Liver (tissue), 9 donors: ENCODE results near the gene RAB5A. TPM values are rescaled to one million over a fixed set of nuclear protein-coding genes. Genes with fewer than 3 reads are reported as not detected.
"Not testable (repeated sequence)": the region's sequence is repeated elsewhere in the genome, so short reads cannot be mapped to it uniquely, and the experiment has no call there.

Experiments
- DNase-seq: peaks from one replicate; pipeline ENCODE4 v3.0.0-alpha.2; 2017; ENCODE audit warnings: low spot score
- H3K27ac ChIP-seq, 2 donors: one replicate each; pipeline ENCODE4 v1.7.0; 2013; ENCODE audit warnings: inconsistent platforms in 2 of 2, low read length in 2 of 2, control low read depth in 1 of 2, low read depth in 1 of 2, mild to moderate bottlenecking in 1 of 2
- H3K27me3 ChIP-seq, 4 donors: one replicate each; pipeline versions ENCODE4 v1.6.1 to v1.7.0; 2013; ENCODE audit warnings: low read length in 3 of 4, inconsistent platforms in 1 of 4, mild to moderate bottlenecking in 1 of 4, moderate library complexity in 1 of 4; ENCODE audit not compliant: control insufficient read depth in 4 of 4, insufficient read depth in 4 of 4
- H3K36me3 ChIP-seq, 4 donors: one replicate each; pipeline versions ENCODE4 v1.6.1 to v1.7.0; 2013; ENCODE audit warnings: low read length in 3 of 4, mild to moderate bottlenecking in 3 of 4, low read depth in 1 of 4, moderate library complexity in 1 of 4; ENCODE audit not compliant: control insufficient read depth in 4 of 4, insufficient read depth in 3 of 4
- H3K4me1 ChIP-seq, 4 donors: one replicate each; pipeline versions ENCODE4 v1.6.1 to v1.7.0; 2013; ENCODE audit warnings: low read length in 3 of 4, mild to moderate bottlenecking in 3 of 4, moderate library complexity in 1 of 4; ENCODE audit not compliant: control insufficient read depth in 4 of 4, insufficient read depth in 4 of 4
- H3K4me3 ChIP-seq, 3 donors: one replicate each; pipeline versions ENCODE4 v1.6.1 to v1.7.0; 2013; ENCODE audit warnings: low read length in 3 of 3, control low read depth in 1 of 3, low read depth in 1 of 3, mild to moderate bottlenecking in 1 of 3
- H3K9ac ChIP-seq, 2 donors: one replicate each; pipeline ENCODE4 v1.7.0; 2013; ENCODE audit warnings: low read length in 2 of 2, mild to moderate bottlenecking in 2 of 2, moderate library complexity in 2 of 2, control low read depth in 1 of 2, low read depth in 1 of 2
- H3K9me3 ChIP-seq, 4 donors: one replicate each; pipeline versions ENCODE4 v1.6.1 to v1.7.0; 2013; ENCODE audit warnings: low read length in 3 of 4; ENCODE audit not compliant: control insufficient read depth in 4 of 4
- FOXA1 ChIP-seq: IDR thresholded peaks from 2 replicates; pipeline ENCODE4 v1.6.1; 2016; ENCODE audit warnings: antibody characterized with exemption
- FOXA2 ChIP-seq: IDR thresholded peaks from 2 replicates; pipeline ENCODE4 v1.6.1; 2016; ENCODE audit warnings: antibody characterized with exemption
- GABPA ChIP-seq, 2 donors: IDR thresholded peaks in 1 of 2; conservative IDR thresholded peaks in 1 of 2; 2 replicates each; pipeline ENCODE4 v1.6.1; 2016; ENCODE audit warnings: antibody characterized with exemption in 2 of 2, mild to moderate bottlenecking in 1 of 2, moderate library complexity in 1 of 2
- HNF4A ChIP-seq, 2 donors: conservative IDR thresholded peaks; 2 replicates each; pipeline ENCODE4 v1.6.1; 2016; ENCODE audit warnings: antibody characterized with exemption in 2 of 2, mild to moderate bottlenecking in 2 of 2
- JUND ChIP-seq, 2 donors: IDR thresholded peaks; 2 replicates each; pipeline ENCODE4 v1.6.1; 2016; ENCODE audit warnings: antibody characterized with exemption in 2 of 2
- NR2F2 ChIP-seq: IDR thresholded peaks from 2 replicates; pipeline ENCODE4 v1.6.1; 2016; ENCODE audit warnings: antibody characterized with exemption
- RAD21 ChIP-seq, 2 donors: IDR thresholded peaks; 2 replicates each; pipeline ENCODE4 v1.6.1; 2016; ENCODE audit warnings: antibody characterized with exemption in 2 of 2, mild to moderate bottlenecking in 2 of 2
- RXRA ChIP-seq, 2 donors: IDR thresholded peaks; 2 replicates each; pipeline ENCODE4 v1.6.1; 2017 to 2018; ENCODE audit warnings: antibody characterized with exemption in 2 of 2, mild to moderate bottlenecking in 1 of 2
- SP1 ChIP-seq: IDR thresholded peaks from 2 replicates; pipeline ENCODE4 v1.6.1; 2018; ENCODE audit warnings: antibody characterized with exemption, mild to moderate bottlenecking
- TAF1 ChIP-seq: conservative IDR thresholded peaks from 2 replicates; pipeline ENCODE4 v1.6.1; 2016; ENCODE audit warnings: antibody characterized with exemption, mild to moderate bottlenecking
- YY1 ChIP-seq: IDR thresholded peaks from 2 replicates; pipeline ENCODE4 v1.6.1; 2016; ENCODE audit warnings: antibody characterized with exemption, mild to moderate bottlenecking
- WGBS: extraction: QIAGEN DNeasy Blood & Tissue Kit; methylation state at CpG from one replicate; pipeline ENCODE4 v1.1.7; 2013; 5-methylcytosine and 5-hydroxymethylcytosine counted together
- polyA plus RNA-seq, 2 donors: library from polyadenylated mRNA; stranded (reverse) in 1 of 2; unstranded in 1 of 2; fragments of 200-250 nt in 1 of 2; fragments of >200 nt in 1 of 2; fragmentation: Nextera tagmentation in 1 of 2; extraction: Ambion mirVana in 1 of 2; gene quantifications; one replicate each; pipeline versions ENCODE4 v1.2.1 to v1.2.3, GENCODE V29; 2013 to 2015
- total RNA-seq, 2 donors: library from RNA; depleted of rRNA; stranded (reverse); fragments of >200 nt; gene quantifications; one replicate each; pipeline ENCODE4 v1.2.3, GENCODE V29; 2014
- TF ChIP-seq, protein P1 (sequence below): IDR thresholded peaks from 2 replicates; pipeline ENCODE4 v1.6.1; 2016; ENCODE audit warnings: antibody characterized with exemption
- TF ChIP-seq, protein P2 (sequence below): IDR thresholded peaks from 2 replicates; pipeline ENCODE4 v1.6.1; 2016; ENCODE audit warnings: antibody characterized with exemption
- TF ChIP-seq, protein P3 (sequence below): fragments of 150-350 bp; IDR thresholded peaks from 2 replicates; pipeline ENCODE4 v1.5.1; 2017; ENCODE audit warnings: improper control_type of control experiment, low read depth, low read length; ENCODE audit not compliant: missing input control
- donor health status: healthy.
- donor health status: healthy.
- donor health status: healthy.
- donor health status: healthy.
- donor health status: healthy.

Gene RAB5A
- total and polyA plus RNA-seq, 4 donors, result 15.2 to 37.9 (median 25.9) TPM

DNA sequence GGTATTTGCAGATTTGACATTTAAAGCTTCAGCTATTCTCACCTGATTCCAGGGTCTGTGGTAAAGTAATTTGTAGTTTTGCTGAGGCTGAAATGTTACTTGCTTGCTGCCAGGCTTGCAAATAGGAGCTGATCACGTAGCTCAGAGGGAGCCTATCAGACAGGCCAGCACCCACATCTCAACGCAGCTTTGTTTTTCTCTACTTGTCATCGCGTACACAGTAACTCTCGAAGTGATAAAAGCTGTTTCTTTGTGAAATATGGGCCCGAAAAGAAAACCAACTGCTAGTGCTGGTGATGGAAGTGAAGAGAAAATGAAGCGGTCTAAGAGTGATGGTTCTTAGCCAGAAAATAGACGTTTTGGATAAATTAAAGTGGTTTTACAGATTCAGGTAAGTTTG, 23.4 kb downstream of the RAB5A start (continued):
- TF ChIP-seq, protein P1, sequence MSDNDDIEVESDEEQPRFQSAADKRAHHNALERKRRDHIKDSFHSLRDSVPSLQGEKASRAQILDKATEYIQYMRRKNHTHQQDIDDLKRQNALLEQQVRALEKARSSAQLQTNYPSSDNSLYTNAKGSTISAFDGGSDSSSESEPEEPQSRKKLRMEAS, result no peak
- TF ChIP-seq HNF4A (conservative IDR thresholded peaks at IDR 0.05), result no peak
- no peak for TF ChIP-seq FOXA2
- TF ChIP-seq FOXA1, result no peak

DNA sequence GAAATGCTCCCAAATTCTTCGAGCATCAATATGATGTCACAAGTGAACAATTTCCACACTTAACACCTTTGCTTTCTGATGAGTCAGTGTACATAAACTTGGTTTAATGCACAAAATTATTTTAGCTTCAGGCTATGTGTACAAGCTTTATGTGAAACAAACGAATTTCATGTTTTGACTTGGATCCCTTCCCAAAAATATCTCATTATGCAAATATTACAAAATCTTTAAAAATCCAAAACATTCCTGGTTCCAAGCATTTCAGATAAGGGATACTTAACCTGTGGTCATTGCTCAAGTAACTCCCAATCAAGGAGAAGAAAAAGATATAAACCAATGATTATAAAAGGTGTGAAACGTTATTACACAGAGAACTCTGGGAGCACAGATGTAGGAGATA, 25.2 kb downstream of the RAB5A start:
- no peaks in the 10 kb centered on the region for H3K27me3 ChIP-seq
- 59% methylated on average over 3 of the region's 3 CpGs for WGBS
- H3K36me3 ChIP-seq, result peaks cover 1 to 24% (median 16%) of the 10 kb centered on the region in 4 donors
- DNase-seq, result no peak
- H3K4me3 ChIP-seq, result no peak overlapping the region
- no peak overlapping the region for H3K27ac ChIP-seq
- H3K9me3 ChIP-seq, result no peaks in the 10 kb centered on the region
- TF ChIP-seq HNF4A (conservative IDR thresholded peaks at IDR 0.05) (no peak), FOXA1 (no peak), TAF1 (no peak), YY1 (no peak), JUND (IDR thresholded peaks at IDR 0.05) (no peak), NR2F2 (no peak), SP1 (no peak)
- TF ChIP-seq, protein P2, sequence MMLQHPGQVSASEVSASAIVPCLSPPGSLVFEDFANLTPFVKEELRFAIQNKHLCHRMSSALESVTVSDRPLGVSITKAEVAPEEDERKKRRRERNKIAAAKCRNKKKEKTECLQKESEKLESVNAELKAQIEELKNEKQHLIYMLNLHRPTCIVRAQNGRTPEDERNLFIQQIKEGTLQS, result no peak
- TF ChIP-seq, protein P3, sequence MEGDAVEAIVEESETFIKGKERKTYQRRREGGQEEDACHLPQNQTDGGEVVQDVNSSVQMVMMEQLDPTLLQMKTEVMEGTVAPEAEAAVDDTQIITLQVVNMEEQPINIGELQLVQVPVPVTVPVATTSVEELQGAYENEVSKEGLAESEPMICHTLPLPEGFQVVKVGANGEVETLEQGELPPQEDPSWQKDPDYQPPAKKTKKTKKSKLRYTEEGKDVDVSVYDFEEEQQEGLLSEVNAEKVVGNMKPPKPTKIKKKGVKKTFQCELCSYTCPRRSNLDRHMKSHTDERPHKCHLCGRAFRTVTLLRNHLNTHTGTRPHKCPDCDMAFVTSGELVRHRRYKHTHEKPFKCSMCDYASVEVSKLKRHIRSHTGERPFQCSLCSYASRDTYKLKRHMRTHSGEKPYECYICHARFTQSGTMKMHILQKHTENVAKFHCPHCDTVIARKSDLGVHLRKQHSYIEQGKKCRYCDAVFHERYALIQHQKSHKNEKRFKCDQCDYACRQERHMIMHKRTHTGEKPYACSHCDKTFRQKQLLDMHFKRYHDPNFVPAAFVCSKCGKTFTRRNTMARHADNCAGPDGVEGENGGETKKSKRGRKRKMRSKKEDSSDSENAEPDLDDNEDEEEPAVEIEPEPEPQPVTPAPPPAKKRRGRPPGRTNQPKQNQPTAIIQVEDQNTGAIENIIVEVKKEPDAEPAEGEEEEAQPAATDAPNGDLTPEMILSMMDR, result no peak
- H3K9ac ChIP-seq, result no peak overlapping the region
- peaks cover 0 to 6% (median 4%) of the 10 kb centered on the region in 4 donors for H3K4me1 ChIP-seq

DNA sequence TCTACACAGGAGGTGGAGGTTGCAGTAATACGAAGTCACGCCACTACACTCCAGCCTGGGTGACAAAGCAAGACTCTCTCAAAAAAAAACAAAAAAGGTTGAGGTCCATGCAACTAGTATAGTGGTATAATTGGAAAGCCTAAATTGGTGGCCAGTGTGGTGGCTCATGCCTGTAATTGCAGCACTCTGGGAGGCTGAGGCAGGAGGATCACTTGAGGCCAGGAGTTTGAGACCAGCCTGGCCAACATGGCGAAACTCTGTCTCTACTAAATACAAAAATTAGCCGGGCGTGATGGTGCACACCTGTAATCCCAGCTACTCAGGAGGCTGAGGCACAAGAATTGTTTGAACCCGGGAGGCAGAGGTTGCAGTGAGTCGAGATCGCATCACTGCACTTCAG, 42.0 kb downstream of the RAB5A start:
- not testable (repeated sequence) for H3K4me3 ChIP-seq, H3K9ac ChIP-seq, DNase-seq, H3K27me3 ChIP-seq, H3K4me1 ChIP-seq, H3K36me3 ChIP-seq, H3K27ac ChIP-seq, H3K9me3 ChIP-seq
- WGBS, result 97% methylated on average over 8 of the region's 8 CpGs

DNA sequence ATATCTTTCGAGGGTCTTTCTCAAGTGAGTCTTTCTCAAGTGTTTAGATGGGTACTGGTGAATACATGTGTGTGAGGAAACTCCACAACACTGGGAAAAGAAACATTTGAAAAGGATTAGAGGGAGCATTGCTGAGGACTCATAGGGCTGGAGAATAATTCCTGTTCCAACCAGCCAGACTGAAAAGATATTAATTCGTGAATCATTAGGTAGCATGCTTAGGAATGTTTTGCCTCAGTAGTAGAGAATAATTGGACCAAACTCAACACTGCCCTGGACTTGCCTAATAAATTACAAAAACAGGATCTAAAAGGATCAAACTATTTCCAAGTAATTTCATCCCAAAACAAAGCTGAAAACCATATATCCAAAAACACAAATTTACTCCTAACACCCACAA, 47.9 kb downstream of the RAB5A start:
- 95% methylated on average over 2 of the region's 2 CpGs for WGBS

More for the DNA sequence above, 47.9 kb downstream of the RAB5A start:
- DNase-seq, result no peak
- Histone ChIP-seq H3K9me3 (peaks cover 0 to 4% (median 0%) of the 10 kb centered on the region in 4 donors), H3K9ac (no peak overlapping the region), H3K36me3 (no peaks in the 10 kb centered on the region), H3K27me3 (no peaks in the 10 kb centered on the region), H3K4me1 (peaks cover 0 to 2% (median 0%) of the 10 kb centered on the region in 4 donors), H3K27ac (no peak overlapping the region), H3K4me3 (no peak overlapping the region)
- TF ChIP-seq RXRA (IDR thresholded peaks at IDR 0.05) (no peak), HNF4A (conservative IDR thresholded peaks at IDR 0.05) (no peak), YY1 (no peak), FOXA2 (no peak), FOXA1 (no peak), SP1 (no peak), GABPA (IDR thresholded peaks at IDR 0.05 in 1 of 2, conservative IDR thresholded peaks at IDR 0.05 in 1 of 2) (no peak), NR2F2 (no peak), RAD21 (IDR thresholded peaks at IDR 0.05) (no peak)
- TF ChIP-seq, protein P1, result no peak
- TF ChIP-seq, protein P3, result no peak
